NCI-H1048 (cell line): ENCODE measurements around the gene CEP350.

ENCODE experiments used
- DNase-seq: peaks from one replicate; lab custom pipeline; 2025; lab: John Stamatoyannopoulos, UW

CEP350 gene

DNA sequence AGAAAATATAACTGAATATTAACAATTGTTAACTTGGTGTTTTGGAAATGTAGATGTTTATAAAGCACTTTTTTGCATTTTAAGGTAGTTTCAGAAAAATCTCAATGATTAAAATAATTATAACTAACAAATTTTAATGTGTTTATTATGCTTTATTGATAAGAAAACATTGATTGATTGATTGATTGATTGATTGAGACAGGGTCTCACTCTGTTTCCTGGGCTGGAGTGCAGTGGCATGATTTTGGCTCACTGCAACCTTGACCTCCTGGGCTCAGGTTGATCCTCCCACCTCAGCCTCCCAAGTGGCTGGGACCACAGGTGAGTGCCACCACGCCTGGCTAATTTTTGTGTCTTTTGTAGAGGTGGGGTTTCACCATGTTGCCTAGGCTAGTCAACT, 106.4 kb downstream of the CEP350 start:
- DNase-seq, result no peak

DNA sequence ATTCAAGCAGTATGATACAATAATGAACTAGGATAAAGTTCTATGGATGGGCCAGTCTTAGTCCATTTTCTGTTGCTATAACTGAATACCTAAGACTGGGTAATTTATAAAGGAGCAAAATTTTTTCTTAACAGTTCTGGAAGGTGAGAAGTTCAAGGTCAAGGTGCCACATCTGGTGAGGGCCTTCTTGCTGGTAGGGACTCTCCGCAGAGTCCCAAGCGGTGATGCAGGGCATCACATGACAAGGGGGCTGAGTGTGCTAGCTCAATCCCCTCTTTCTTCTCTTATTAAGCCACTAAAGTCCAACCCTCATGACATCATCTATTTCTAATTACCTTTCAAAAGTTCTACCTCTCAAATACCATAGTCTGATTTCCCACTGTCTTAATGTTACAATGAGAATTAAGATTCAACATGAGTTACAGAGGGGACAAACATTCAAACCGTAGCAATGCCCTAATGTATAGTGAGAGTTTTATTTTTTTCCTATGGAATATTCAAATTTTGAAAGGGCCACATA, 107.9 kb downstream of the CEP350 start:
- no peak for DNase-seq

DNA sequence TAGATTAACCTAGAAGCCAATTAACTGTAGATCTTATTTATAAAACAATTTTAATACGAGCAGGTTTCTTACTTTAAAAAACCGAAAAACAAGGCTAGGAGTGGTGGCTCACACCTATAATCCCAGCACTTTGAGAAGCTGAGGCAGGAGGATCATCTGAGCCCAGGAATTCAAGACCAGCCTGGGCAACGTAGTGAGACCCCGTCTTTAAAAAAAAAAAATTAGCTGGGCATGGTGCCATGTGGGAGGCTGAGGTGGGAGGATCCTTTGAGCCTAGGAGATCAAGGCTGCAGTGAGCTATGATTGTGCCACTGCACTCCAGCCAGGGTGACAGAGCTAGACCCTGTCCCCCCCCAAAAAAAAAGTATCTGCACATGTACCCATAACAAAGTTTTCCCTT, 110.8 kb downstream of the CEP350 start:
- DNase-seq, result no peak

DNA sequence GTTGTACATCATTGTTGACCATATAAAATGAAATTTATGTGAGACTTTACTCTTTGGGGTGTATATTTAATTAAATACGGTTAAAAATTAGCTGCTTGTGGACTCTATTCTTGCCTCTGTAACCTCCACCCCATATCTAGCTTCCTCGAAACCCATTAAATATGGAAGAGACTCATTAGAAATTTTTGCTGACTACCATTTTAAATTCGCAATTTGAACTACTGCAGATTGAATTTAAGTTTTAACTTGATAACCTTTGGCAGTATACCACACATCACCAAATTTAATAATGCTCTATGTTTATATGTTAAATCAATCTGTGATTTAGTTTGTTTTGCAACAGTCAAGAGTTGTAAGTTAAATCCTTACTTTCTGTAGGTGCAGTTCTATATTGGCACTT, 111.5 kb downstream of the CEP350 start:
- DNase-seq, result no peak

DNA sequence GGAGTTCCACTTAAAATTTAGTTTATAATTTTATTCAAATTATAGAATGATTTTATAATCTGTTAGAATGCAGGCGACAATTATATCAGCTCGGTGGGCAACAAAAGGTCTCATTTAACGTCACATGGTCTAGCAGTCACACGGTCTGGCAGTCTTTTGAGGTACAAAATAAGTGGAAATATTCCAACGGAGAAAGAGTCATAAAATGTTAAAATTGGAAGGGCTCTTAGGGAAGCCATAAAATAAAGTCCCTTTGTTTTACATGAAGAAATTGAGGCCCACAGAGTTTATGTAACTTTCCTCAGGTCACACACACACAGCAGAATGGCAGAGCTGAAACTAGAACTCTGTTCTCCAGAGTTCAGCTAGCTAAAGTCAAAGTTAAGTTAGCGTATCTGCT, 115.7 kb downstream of the CEP350 start:
- no peak for DNase-seq

DNA sequence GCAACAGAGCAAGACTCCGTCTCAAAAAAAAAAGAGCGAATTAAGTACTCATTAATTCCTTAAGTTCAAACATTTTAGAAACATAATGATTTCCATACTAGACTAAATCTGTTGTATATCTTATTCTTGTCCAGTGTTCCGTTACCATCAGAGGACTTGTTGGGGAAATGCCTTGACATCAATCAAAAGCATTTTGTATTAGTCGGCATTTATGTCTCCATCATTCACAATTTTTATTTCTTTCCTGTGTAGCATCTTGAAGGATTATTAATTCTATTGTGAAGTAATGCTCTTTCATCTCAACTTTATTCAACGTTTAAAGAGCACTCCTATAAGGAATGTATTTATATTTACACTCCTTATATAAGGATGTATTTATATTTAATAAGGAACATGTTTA, 117.1 kb downstream of the CEP350 start:
- no peak for DNase-seq

DNA sequence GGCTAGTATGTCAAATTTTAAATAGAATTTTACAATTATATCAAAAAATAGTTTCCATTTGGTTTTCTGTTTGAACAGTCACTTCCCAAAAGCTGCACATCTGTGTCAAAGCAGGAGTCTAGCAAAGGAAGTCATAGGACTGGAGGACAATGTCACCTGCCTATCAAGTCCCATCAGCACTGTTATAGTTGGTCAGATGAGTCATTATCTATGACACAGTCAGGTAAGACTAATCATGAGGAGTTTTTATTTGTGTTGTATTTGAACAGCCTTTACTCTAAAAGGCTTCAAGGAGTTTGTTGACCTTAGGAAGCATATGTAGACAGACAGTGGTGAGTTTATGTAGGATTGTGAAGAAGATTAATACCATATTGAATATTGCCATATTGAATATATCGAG, 125.8 kb downstream of the CEP350 start:
- no peak for DNase-seq

DNA sequence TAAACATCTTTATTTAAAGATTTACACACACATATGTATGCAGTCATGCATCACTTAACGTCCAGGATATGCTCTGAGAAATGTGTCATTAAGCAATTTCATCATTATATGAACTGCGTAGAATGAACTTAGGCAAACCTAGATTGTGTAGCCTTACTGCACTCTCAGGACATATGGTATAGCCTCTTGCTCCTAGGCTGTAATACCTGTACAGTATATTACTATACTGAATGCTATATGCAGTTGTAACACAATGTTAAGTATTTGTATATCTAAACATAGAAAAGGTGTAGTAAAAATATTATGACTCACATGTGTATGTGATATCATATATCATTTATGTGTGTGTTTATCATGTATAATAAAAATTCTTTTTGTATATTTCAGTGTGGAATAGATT, 126.9 kb downstream of the CEP350 start:
- DNase-seq, result no peak

DNA sequence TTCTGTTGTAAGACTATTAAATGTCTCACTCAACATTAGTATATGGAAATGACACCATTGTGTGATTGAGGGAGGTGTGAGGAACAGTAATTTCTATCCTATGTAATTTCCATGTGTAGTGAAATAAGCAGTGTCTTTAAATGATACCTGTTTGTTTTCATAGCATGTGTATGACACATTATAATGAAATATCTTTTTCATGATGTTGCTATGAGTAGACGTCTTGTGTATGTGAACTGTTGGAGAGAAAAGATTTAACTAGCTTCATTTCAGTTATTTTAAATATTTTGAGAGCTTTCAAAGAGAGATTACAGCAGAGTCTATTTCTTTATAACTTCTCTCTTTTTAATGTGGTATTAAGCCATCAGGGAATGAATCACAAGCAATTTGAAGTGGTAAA, 128.6 kb downstream of the CEP350 start:
- DNase-seq, result no peak

DNA sequence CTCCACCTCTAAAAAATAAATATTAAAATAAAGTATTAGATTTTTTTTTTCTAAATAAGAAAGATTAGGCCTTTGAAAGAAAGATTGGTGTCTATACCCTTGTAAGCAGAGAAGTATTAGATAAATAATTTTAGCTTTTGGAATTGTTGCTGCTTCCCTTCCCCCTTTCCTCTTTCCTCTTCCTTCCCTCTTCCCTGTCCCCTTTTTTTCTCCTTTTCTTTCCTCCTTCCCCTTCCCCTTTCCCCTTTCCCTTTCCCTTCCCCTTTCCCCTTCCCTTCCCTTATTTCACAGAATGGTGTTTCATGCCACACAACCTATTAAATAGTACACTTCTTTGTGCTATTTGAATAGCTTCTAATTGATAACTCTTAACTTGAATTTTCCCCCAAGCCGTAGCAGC, 130.3 kb downstream of the CEP350 start:
- DNase-seq, result no peak

DNA sequence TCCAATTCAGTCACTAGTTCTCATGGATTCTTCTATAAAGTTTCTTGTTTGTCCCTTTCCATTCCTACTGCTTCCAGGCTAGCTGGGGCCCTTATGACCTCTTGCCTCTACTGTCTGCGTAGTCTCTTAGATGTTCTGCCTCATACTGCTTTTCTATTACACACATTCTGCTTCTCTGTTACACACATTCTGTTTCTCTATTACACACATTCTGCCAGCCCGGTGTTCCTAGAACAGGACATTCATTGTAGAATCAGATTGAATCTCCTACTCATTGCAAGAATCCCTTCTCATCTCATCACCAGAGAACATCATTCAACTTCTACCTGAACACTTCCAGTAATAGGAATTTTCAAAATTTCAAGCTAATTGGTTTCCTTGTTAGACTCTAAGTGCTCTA, 130.7 kb downstream of the CEP350 start:
- no peak for DNase-seq

DNA sequence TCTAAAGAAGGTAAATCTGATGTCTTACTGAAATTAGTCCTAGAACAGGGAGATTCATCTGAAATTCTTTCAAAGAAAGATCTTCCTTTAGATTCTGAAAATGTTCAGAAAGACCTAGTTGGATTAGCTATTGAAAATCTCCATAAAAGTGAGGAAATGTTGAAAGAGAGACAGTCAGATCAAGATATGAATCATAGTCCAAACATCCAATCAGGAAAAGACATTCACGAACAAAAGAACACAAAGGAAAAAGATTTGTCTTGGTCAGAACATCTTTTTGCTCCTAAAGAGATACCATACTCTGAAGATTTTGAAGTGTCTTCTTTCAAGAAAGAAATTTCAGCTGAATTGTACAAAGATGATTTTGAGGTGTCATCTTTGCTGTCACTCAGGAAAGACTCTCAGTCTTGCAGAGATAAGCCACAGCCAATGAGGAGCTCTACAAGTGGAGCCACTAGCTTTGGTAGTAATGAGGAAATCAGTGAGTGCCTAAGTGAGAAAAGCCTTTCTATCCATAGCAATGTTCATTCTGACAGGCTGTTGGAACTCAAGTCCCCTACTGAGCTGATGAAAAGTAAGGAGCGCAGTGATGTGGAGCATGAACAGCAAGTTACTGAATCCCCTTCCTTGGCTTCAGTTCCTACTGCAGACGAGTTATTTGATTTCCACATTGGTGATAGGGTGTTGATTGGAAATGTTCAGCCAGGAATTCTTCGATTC, 138.5 kb downstream of the CEP350 start:
- no peak for DNase-seq

DNA sequence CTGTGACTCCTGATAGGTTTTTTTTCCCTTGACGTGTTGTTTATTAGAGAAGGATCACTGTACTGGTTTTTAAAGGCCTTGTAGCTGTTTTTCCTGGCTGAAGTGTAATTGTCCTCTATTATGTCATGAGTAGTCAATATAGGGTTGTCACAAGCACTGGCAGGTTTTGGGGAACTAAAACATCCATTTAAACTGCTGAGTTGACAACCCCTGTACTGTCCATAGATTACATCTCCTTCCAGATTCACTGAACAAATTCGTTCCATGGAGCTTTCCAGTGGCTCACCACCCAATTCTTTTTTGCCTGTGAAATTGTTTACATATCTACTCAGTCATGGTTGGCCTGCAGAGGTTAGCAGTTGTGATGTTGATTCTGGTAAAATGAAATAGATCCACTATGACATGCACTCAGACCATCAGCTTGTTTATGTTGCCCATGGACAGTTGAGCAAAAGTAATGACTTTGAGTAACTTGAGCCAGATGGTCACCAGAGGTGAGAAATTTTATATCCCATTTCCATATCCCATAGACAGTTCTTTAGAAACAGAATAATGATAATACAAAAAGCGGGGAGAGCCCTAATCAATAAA, 140.2 kb downstream of the CEP350 start:
- DNase-seq, result no peak

DNA sequence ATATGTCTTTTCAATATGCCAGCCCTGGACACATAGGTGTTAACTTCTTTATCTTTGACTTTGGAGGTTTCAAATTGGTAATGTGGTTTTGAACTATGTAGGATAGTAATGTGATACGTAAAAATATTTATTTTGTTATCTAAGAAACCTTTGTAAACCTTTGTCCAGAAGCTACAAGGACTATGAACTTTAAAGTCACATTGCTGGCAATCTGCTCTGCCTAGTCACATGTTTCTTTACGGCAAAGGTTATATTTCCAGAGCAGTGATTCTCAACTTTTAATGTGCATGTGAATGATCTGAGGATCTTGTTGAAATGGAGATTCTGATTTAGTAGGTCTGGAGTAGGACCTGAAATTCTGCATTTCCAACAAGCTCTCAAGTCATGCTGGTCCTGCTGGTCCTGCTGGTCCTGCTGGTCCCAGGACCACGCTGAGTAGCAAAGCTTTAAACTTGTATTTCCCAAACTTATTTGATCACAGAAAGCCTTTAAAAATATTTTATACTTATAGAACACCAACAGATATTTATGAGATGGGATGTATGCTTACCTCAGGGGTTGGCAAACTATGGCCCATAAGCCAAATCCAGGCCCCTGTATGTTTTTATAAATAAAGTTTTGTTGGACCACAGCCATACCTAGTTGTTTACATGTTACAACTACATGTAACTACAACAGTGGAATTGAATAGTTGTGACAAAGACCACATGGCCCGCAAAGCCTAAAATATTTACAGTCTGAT, 142.1 kb downstream of the CEP350 start:
- DNase-seq, result no peak

DNA sequence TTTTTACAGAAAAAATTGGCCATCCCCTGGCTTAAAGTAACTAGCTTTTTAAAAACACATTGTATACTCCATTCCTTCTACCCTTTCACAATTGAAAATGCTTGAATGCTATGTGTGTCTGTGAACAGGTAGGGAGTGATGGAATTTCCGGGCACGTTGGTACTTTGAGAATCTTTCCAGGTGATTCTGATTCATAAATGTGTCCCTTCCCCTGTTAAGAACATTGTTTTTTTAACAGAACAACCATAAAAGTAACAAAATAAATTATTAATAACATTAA, 142.7 kb downstream of the CEP350 start:
- no peak for DNase-seq

DNA sequence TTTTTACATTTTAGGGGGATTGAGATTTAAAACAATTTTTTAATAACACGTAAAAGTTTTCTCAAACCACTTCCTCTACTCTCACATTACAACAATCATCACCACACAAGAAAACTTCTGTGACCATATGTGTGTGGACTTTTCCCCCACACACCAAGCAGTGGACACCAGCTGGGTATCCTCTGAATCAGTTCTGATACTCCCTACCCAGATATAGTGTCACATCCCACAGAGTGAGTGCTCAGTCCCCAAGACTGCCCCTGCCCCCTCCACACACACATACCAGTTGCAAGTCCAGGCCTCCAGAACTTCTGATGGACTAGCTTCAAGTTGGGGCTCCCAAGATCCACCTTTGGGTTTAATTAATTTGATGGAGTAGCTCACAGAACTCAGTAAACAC, 146.8 kb downstream of the CEP350 start:
- DNase-seq, result no peak

DNA sequence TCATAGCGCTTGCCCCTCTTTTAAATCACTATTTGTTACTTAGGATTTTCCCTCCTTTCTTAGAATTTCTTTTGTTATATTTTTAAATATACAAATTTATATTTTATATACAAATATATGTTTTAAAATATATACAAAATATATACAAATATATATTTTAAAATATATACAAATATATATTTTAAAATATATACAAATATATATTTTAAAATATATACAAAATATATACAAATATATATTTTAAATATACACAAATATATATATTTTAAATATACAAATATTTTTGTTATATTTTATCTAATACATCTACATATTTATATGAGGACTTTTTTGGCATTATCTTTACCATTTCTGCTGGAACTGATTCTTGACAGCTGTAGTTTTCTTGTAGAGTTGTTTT, 149.2 kb downstream of the CEP350 start:
- DNase-seq, result no peak

DNA sequence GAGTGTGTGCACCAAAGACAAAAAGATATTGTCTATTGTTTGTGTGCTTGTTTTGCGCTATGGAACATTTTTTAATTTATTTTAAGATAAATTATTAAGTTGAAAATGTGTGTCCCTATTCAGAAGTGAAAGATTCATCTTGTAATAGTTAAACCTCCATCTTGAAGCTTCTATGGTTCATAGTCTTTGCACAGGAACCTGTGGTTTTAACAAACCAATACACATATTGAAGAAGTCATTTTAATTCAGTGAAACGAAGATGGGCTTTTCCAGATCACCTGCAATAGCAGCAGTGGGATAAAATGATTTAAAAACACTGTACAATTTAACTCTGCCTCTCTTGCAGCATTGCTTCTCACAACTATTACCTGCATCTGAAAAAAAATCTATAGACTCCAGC, 157.5 kb downstream of the CEP350 start:
- DNase-seq, result no peak

DNA sequence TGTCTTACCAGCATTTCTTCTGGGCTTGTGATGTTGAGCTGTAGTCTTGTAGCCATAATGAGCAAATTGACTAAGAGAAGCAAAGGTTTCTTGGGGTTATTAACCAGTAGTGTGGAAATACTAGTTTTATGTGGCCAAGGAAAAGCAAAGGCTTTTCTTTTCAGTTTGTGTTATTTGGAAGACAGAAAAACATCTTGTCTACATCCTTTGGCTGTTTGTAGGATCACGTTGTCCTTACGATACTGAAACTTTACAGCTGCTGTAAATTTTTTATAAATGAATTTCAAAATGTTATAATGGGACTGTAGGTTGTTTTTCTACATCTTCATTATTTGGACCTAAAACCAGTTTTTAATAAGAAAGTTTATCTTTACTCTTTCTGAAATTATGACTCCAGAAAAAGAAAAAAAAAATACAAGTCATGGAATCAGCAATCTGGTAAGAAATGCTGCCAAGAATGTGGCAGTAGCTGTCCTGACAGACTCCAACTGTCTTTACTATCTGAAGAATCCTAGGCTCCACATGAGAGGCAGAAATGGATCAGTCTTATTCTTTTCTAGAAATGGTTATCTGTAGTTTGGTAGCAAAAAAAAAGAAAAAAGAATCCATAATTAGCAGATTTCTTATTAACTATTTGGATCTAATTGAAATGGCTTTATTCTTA, 158.5 kb downstream of the CEP350 start:
- DNase-seq, result no peak

DNA sequence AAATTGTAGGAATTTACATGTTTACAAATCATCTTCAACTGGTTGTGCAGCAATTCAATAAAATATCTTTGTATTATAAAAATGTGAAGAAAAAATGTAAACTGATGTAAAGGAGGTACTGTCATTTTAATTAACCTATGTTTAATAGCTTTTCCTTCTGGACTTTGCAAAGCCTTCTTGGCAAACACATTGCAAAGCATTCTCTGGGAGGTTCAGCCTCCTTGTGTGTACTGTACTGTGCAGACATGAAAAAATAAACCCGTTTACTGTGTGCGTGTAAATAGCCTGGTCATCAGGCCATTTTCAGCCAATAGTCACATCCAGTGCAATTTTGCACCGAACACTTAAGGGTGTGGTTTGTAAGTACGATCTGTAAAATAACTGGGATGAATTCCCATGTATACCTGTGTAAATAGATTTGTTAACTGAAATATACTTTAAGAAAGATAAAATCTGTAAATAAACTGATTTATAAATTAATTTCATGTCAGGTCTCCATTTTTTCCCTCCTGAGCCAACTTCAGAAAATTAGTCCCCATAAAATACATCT, 159.9 kb downstream of the CEP350 start:
- DNase-seq, result no peak

DNA sequence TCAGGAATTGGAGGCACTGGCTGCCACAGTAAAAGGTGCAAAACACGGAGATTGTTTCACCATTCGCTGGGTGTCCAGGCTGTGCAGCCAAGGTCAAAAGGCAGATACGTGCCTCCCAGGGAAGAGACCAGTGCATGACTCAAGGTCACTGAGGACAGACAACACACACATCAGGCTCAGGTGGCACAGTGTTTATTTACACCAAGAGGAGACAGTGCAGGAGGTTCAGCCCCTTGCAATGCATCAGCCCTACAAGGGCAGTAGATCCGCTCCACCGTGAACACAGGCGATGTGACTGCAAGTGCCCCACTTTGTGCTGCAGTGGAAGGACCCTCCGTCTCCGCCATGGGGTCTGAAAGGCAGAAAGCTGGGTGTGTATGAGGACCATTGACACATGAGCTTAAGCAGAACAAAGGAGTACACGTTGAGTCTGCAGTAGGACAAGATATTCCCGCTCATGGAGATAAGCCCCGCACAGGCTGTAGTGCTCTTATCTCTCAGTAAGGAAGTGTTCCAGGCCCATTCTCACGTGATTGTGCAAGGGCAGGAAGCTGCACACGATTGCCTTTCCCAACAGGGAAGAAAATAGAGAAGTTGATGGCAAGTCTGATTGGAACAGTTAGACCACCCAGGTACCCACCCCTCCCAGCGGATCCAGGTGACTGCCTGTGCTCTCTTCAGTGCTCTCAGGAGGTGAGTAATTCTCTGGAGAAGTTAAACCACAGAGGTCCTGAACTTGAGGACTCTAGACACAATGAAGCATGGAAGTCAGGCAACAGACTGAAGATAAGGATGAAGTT, 162.6 kb downstream of the CEP350 start:
- DNase-seq, result no peak

DNA sequence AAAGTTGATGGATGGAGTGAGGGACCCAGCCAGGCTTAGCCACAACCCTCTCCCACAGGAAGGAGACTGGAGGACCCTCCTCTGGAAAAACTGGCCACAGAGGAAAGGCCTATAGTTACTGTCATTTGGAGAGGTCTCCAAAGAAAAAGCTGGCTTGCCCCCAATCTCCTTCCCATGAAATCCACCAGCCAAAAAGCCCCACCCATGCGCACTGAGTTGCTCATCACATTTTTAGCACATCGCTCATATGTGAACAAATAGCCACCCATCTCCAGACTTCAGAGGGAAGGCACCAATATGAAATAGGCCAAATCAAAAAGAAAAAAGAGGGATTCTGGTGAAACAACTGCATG, 163.1 kb downstream of the CEP350 start:
- no peak for DNase-seq
